Measurements from ENCODE around the gene RAI14. TPM values are rescaled to one million over a fixed set of nuclear protein-coding genes. Genes with fewer than 3 reads are reported as not detected.
A peak's percentile ranks its signal among the peaks of the same experiment; 100 is the strongest.
"Not testable (repeated sequence)": the region's sequence is repeated elsewhere in the genome, so short reads cannot be mapped to it uniquely, and the experiment has no call there.

Gene RAI14
- total RNA-seq, 1 experiment from 2014 or later: 62.0 TPM

GRCh38 chr5:34830827-34831226, 174.7 kb downstream of the RAI14 start:
- not testable (repeated sequence) for DNase-seq; H3K4me3 ChIP-seq (ENCODE audit: insufficient read depth, low read depth, low read length); H3K27me3 ChIP-seq (ENCODE audit: control insufficient read depth, insufficient read depth, low read length)
- H3K36me3 ChIP-seq (replicated peaks; ENCODE audit: control insufficient read depth, insufficient read depth, low read length): peaks cover 47% of the 10 kb centered on the region

- DNase-seq: no peak
- H3K27me3 ChIP-seq (ENCODE audit: control insufficient read depth, insufficient read depth, low read length): no peaks in the 10 kb centered on the region
- H3K36me3 ChIP-seq (replicated peaks; ENCODE audit: control insufficient read depth, insufficient read depth, low read length): peaks cover 44% of the 10 kb centered on the region
- H3K4me3 ChIP-seq (ENCODE audit: insufficient read depth, low read depth, low read length): no peak overlapping the region
Measured at GRCh38 chr5:34831303-34831702, 175.2 kb downstream of the RAI14 start.

GRCh38 chr5:34832568-34832967, 176.4 kb downstream of the RAI14 start:
- Histone ChIP-seq H3K36me3 (replicated peaks; ENCODE audit: control insufficient read depth, insufficient read depth, low read length) (peaks cover 32% of the 10 kb centered on the region), H3K4me3 (ENCODE audit: insufficient read depth, low read depth, low read length) (no peak overlapping the region), H3K27me3 (ENCODE audit: control insufficient read depth, insufficient read depth, low read length) (no peaks in the 10 kb centered on the region)
- DNase-seq: no peak

DNA sequence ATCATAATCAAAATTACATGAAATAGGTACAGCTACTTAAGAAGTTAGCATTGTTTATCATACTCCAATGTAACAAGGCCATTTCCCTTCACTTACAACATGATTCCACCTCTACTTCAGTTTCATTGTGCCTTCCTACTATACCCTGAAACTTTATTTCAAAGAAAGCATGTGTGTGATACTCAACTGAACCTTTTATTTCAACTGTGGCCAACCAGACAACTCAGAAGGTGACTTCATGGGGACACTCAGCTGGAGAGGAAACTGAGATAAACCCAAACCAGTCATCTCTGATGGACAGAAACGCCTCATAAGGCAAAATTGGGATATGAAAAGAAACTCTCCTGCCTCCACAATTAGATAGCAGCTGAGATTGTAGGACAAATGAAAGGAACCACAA, 177.0 kb downstream of the RAI14 start:
- Histone ChIP-seq H3K4me3 (ENCODE audit: insufficient read depth, low read depth, low read length) (no peak overlapping the region), H3K27me3 (ENCODE audit: control insufficient read depth, insufficient read depth, low read length) (no peaks in the 10 kb centered on the region), H3K36me3 (replicated peaks; ENCODE audit: control insufficient read depth, insufficient read depth, low read length) (peaks cover 28% of the 10 kb centered on the region)
- DNase-seq: no peak

- Histone ChIP-seq H3K27me3 (ENCODE audit: control insufficient read depth, insufficient read depth, low read length) (no peaks in the 10 kb centered on the region), H3K36me3 (replicated peaks; ENCODE audit: control insufficient read depth, insufficient read depth, low read length) (peaks cover 23% of the 10 kb centered on the region), H3K4me3 (ENCODE audit: insufficient read depth, low read depth, low read length) (no peak overlapping the region)
- DNase-seq: peak; percentile 12
Measured at GRCh38 chr5:34833976-34834793, 178.1 kb downstream of the RAI14 start.

- no peak for DNase-seq
- Histone ChIP-seq H3K4me3 (ENCODE audit: insufficient read depth, low read depth, low read length) (no peak overlapping the region), H3K36me3 (replicated peaks; ENCODE audit: control insufficient read depth, insufficient read depth, low read length) (peaks cover 20% of the 10 kb centered on the region), H3K27me3 (ENCODE audit: control insufficient read depth, insufficient read depth, low read length) (no peaks in the 10 kb centered on the region)
Measured at GRCh38 chr5:34834794-34835089, 178.6 kb downstream of the RAI14 start.

- peaks cover 12% of the 10 kb centered on the region for H3K36me3 ChIP-seq (replicated peaks; ENCODE audit: control insufficient read depth, insufficient read depth, low read length)
- H3K27me3 ChIP-seq (ENCODE audit: control insufficient read depth, insufficient read depth, low read length): no peaks in the 10 kb centered on the region
- DNase-seq: no peak
- no peak overlapping the region for H3K4me3 ChIP-seq (ENCODE audit: insufficient read depth, low read depth, low read length)
Measured at GRCh38 chr5:34835664-34836063, 179.5 kb downstream of the RAI14 start.

DNA sequence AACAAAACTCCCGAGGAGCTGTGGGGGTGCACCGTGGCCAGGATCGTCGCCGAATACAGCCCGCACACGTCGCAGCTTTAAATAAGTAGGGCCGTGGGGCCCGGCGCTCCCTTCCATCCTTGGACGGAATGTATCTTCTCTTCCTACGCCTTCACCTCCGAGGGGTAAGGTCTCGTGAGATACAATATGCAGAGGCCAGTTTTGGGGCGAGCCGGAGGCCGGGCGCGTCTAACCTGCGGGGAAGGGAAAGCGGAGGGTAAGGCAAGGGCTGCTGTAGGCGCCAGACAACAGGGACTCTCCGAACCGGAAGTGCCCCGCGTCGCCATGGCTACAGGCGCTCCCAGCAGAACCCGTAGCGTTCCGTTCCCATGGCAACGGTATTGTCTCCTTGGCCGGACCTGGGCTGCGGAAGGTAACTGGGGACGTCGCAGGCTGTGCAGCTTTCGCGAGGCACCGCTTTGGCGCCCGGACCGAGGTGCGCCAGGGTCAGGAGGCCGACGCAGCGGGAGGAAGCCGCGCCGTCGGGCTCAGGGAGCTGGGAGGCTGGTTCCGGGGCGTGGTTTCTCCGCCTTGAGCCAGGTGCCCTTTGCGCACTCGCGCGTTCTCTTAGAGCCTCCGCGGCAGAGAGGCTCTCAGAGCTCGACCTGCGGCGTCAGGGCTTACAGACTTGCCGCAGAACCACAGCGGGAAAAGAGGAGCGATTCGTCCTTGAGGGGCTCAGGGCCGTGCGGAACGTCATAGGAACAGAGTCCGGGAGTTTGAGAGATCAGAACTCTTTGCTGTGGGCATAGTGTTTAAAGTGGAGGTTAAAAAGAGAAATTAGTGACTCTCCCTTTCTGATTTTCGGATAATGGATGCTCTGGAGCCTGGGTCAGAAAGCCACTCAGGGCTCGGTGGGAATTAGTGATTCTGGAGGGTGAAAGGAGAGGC, 182.9 kb downstream of the RAI14 start, which contains the start of gene TTC23L:
Gene TTC23L, plus strand, starts transcription at position 380 of the 930 bp plus-strand sequence. CDS start 1,508 bp downstream, outside the sequence.
- Histone ChIP-seq H3K36me3 (replicated peaks; ENCODE audit: control insufficient read depth, insufficient read depth, low read length) (0 out of 2 replicates have a peak, but pooled peaks cover 2% of the 10 kb centered on the region), H3K27me3 (ENCODE audit: control insufficient read depth, insufficient read depth, low read length) (no peaks in the 10 kb centered on the region), H3K4me3 (ENCODE audit: insufficient read depth, low read depth, low read length) (peak within 1 kb of the TSS; percentile 64)
- peak; percentile 93 for DNase-seq

DNA sequence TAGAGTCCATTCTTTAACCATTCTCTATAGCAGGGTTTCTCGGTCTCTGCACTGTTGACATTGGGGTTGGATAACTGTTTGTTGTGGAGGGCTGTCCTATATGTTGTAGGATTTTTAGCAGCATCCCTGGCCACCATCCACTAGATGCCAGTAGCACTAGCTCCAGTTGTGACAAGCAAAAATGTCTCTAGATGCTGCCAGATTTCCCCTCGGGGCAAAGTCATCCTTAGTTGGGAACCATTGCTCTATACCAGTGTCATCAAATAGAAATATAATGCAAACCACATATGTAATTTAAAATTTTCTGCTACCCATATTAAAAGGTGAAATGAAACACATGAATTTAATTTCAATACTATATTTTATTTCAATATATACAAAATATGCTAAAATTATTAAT, 185.7 kb downstream of the RAI14 start:
- no peak overlapping the region for H3K4me3 ChIP-seq (ENCODE audit: insufficient read depth, low read depth, low read length)

DNA sequence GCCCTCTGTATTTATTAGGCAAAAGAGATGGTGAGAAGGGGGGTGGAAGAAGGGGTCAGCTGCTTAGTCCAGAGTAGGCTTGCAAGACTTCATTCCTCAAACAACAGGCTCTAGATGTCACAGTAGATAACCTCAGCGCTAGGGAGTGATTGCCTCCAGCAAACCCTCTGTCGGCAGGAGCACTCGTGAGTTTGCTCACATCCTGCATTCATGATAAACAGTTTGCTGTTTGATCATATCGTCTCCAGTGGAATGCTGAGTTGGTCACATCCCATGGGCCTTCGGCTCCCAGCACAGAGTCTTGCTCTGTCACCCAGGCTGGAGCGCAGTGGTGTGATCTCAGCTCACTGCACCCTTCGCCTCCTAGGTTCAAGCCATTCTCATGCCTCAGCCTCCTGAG, 186.4 kb downstream of the RAI14 start:
- H3K4me3 ChIP-seq (ENCODE audit: insufficient read depth, low read depth, low read length): no peak overlapping the region
- H3K36me3 ChIP-seq (replicated peaks; ENCODE audit: control insufficient read depth, insufficient read depth, low read length): 0 out of 2 replicates have a peak, but pooled peaks cover 2% of the 10 kb centered on the region
- DNase-seq: no peak
- H3K27me3 ChIP-seq (ENCODE audit: control insufficient read depth, insufficient read depth, low read length): no peaks in the 10 kb centered on the region

More for the DNA sequence above, 185.7 kb downstream of the RAI14 start:
- Histone ChIP-seq H3K27me3 (ENCODE audit: control insufficient read depth, insufficient read depth, low read length) (no peaks in the 10 kb centered on the region), H3K36me3 (replicated peaks; ENCODE audit: control insufficient read depth, insufficient read depth, low read length) (0 out of 2 replicates have a peak, but pooled peaks cover 2% of the 10 kb centered on the region)
- DNase-seq: no peak

- DNase-seq: no peak
- no peaks in the 10 kb centered on the region for H3K27me3 ChIP-seq (ENCODE audit: control insufficient read depth, insufficient read depth, low read length)
- H3K36me3 ChIP-seq (replicated peaks; ENCODE audit: control insufficient read depth, insufficient read depth, low read length): 0 out of 2 replicates have a peak, but pooled peaks cover 2% of the 10 kb centered on the region
- no peak overlapping the region for H3K4me3 ChIP-seq (ENCODE audit: insufficient read depth, low read depth, low read length)
Measured at GRCh38 chr5:34843497-34843896, 187.4 kb downstream of the RAI14 start.

GRCh38 chr5:34844106-34844505, 188.0 kb downstream of the RAI14 start:
- 0 out of 2 replicates have a peak, but pooled peaks cover 2% of the 10 kb centered on the region for H3K36me3 ChIP-seq (replicated peaks; ENCODE audit: control insufficient read depth, insufficient read depth, low read length)
- no peak overlapping the region for H3K4me3 ChIP-seq (ENCODE audit: insufficient read depth, low read depth, low read length)
- DNase-seq: no peak
- no peaks in the 10 kb centered on the region for H3K27me3 ChIP-seq (ENCODE audit: control insufficient read depth, insufficient read depth, low read length)

DNA sequence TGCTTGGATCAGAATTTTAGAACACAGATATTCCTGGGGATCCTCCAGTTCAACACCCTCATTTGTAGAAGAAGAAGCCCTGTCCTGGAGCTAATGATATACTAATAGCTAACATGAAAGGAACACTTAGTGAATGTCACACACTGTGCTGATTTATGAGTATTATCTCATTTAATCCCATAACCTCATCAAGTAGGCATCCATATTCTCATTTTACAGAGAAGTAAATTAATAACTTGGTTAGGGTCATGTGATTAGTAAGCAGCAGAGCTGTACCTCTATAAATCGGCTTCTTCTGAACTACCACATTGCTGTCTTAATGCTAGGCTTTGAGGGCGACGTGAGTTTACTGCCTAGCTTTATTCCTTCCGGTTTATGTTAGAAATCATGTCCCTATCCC, 188.9 kb downstream of the RAI14 start:
- DNase-seq: no peak
- 0 out of 2 replicates have a peak, but pooled peaks cover 2% of the 10 kb centered on the region for H3K36me3 ChIP-seq (replicated peaks; ENCODE audit: control insufficient read depth, insufficient read depth, low read length)
- no peaks in the 10 kb centered on the region for H3K27me3 ChIP-seq (ENCODE audit: control insufficient read depth, insufficient read depth, low read length)
- no peak overlapping the region for H3K4me3 ChIP-seq (ENCODE audit: insufficient read depth, low read depth, low read length)

DNA sequence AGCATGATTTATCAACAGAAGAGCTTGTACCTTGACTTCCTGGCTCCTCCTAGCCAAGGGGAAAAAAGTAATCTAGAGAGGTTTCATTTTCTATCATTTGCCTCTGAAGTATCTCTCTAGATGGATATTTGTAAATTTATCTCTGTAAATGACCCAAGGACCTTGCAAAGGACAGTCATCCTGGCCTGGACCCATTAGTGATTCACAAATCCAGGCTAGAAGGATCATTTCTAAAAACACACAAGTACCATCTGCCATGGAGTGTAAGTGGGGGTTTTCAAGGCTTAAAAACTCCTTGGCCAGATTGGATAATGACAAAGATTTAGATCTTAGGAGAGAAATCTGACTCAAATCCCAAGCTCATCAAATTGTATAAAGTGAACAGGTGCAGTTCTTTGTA, 190.9 kb downstream of the RAI14 start:
- Histone ChIP-seq H3K36me3 (replicated peaks; ENCODE audit: control insufficient read depth, insufficient read depth, low read length) (peaks cover 2% of the 10 kb centered on the region; the same call in 1 of the 2 replicates), H3K4me3 (ENCODE audit: insufficient read depth, low read depth, low read length) (no peak overlapping the region), H3K27me3 (ENCODE audit: control insufficient read depth, insufficient read depth, low read length) (no peaks in the 10 kb centered on the region)
- DNase-seq: no peak
